ENCODE measurements around the gene CCDC93. TPM values are rescaled to one million over a fixed set of nuclear protein-coding genes. Genes with fewer than 3 reads are reported as not detected.
A peak's percentile ranks its signal among the peaks of the same experiment; 100 is the strongest.

CCDC93 gene
- total and polyA plus RNA-seq, 2 of the 4 experiments (the other 2 are of a cell fraction), result 8.1 to 17.2 TPM

DNA sequence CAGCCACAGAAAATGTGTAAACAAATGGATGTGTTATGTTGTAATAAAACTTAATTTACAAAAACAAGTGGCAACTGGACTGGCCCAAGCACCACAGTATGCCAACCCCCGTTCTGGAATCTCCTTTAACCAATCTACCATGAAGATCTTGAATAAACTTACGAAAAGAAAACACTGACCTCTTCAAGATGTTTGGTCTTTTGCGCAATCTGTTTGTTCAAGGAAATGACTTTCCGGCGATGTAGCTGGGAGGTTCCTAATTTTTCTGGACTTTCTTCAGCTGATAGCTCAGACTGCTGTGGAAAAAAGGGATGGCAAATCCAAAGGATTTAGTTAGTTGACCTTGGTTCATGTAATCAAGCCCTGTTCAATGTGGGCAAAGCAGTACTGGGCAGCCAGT lies 55.7 kb downstream of the CCDC93 start:
- Histone ChIP-seq H3K4me2 (ENCODE audit: low read depth, low read length) (no peak overlapping the region), H2AFZ (replicated peaks; ENCODE audit: low read length, poor library complexity) (no peak overlapping the region), H2AK9ac (replicated peaks; ENCODE audit: low read depth, low read length, poor library complexity) (no peak overlapping the region), H3K27me3 (ENCODE audit: control insufficient read depth, insufficient read depth, low read length) (no peaks in the 10 kb centered on the region), H4K20me1 (ENCODE audit: insufficient read depth, low read length) (no peaks in the 10 kb centered on the region), H3K79me1 (ENCODE audit: low read depth in 1 of 2, low read length in 2 of 2) (0 out of 4 replicates have a peak, but pooled peaks cover 0 to 4% of the 10 kb centered on the region in 2 experiments), H3K9me3 (ENCODE audit: control insufficient read depth, insufficient read depth, low read length) (no peaks in the 10 kb centered on the region), H3K14ac (replicated peaks; ENCODE audit: low read depth, low read length) (no peak overlapping the region), H3K9me1 (ENCODE audit: insufficient read depth, low read length) (peaks cover 6% of the 10 kb centered on the region; the same call in 1 of the 2 replicates), H2BK20ac (ENCODE audit: low read depth, low read length) (peak overlapping the region; percentile 71), H3K18ac (ENCODE audit: low read depth, low read length) (peak overlapping the region; percentile 61; the same call in 1 of the 2 replicates), H2BK5ac (ENCODE audit: low read depth, low read length, poor library complexity, severe bottlenecking) (no peak overlapping the region), H4K8ac (ENCODE audit: low read depth in 2 of 2, low read length in 2 of 2) (no peak overlapping the region), H3K9ac (ENCODE audit: low read depth, low read length) (no peak overlapping the region), H3K4me1 (ENCODE audit: control insufficient read depth, insufficient read depth, low read length) (peaks cover 5% of the 10 kb centered on the region), H4K91ac (ENCODE audit: insufficient read depth, low read depth, low read length) (no peak overlapping the region), H2BK120ac (ENCODE audit: low read depth, low read length) (no peak overlapping the region), H2BK15ac (ENCODE audit: low read depth, low read length) (no peak overlapping the region), H3K56ac (ENCODE audit: extremely low read depth, insufficient read depth, low read length) (no peak overlapping the region), H3K27ac (ENCODE audit: insufficient read depth, low read length) (peak overlapping the region; percentile 77; the same call in 1 of the 2 replicates), H3K36me3 (ENCODE audit: control insufficient read depth, insufficient read depth, low read length) (peaks cover 7% of the 10 kb centered on the region), H3K4me3 (ENCODE audit: insufficient read depth, low read depth, low read length) (no peak overlapping the region), H3K23ac (ENCODE audit: low read depth, low read length) (no peak overlapping the region; the same call in 1 of the 2 replicates), H2AK5ac (ENCODE audit: low read depth, low read length) (peak overlapping the region; percentile 7; the same call in 1 of the 2 replicates), H4K5ac (ENCODE audit: low read depth, low read length) (no peak overlapping the region; the same call in 1 of the 2 replicates), H3K4ac (ENCODE audit: low read depth, low read length) (peak overlapping the region; percentile 55; the same call in 1 of the 2 replicates)
- TF ChIP-seq NFE2L2 (IDR thresholded peaks at IDR 0.05; ENCODE audit: low read depth, low read length), result no peak
- no peak for TF ChIP-seq FOS (IDR thresholded peaks at IDR 0.05; ENCODE audit: low read depth, low read length)
- no peak for TF ChIP-seq RCOR1 (IDR thresholded peaks at IDR 0.05; ENCODE audit: insufficient replicate concordance, low read length)
- no peak for TF ChIP-seq SMC3 (IDR thresholded peaks at IDR 0.05; ENCODE audit: low read depth, low read length)
- TF ChIP-seq, protein P1, sequence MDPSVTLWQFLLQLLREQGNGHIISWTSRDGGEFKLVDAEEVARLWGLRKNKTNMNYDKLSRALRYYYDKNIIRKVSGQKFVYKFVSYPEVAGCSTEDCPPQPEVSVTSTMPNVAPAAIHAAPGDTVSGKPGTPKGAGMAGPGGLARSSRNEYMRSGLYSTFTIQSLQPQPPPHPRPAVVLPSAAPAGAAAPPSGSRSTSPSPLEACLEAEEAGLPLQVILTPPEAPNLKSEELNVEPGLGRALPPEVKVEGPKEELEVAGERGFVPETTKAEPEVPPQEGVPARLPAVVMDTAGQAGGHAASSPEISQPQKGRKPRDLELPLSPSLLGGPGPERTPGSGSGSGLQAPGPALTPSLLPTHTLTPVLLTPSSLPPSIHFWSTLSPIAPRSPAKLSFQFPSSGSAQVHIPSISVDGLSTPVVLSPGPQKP (IDR thresholded peaks at IDR 0.05; ENCODE audit: borderline replicate concordance, low read depth, low read length), result no peak
- no peak for TF ChIP-seq MAZ (IDR thresholded peaks at IDR 0.05; ENCODE audit: borderline replicate concordance, low read depth, low read length)
- TF ChIP-seq, protein P2, sequence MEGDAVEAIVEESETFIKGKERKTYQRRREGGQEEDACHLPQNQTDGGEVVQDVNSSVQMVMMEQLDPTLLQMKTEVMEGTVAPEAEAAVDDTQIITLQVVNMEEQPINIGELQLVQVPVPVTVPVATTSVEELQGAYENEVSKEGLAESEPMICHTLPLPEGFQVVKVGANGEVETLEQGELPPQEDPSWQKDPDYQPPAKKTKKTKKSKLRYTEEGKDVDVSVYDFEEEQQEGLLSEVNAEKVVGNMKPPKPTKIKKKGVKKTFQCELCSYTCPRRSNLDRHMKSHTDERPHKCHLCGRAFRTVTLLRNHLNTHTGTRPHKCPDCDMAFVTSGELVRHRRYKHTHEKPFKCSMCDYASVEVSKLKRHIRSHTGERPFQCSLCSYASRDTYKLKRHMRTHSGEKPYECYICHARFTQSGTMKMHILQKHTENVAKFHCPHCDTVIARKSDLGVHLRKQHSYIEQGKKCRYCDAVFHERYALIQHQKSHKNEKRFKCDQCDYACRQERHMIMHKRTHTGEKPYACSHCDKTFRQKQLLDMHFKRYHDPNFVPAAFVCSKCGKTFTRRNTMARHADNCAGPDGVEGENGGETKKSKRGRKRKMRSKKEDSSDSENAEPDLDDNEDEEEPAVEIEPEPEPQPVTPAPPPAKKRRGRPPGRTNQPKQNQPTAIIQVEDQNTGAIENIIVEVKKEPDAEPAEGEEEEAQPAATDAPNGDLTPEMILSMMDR (conservative IDR thresholded peaks at IDR 0.05; ENCODE audit: low read depth, low read length), result no peak
- TF ChIP-seq CEBPB (IDR thresholded peaks at IDR 0.05; ENCODE audit: low read depth, low read length), result peak; percentile 94
- TF ChIP-seq MAFK (IDR thresholded peaks at IDR 0.05; ENCODE audit: low read depth, low read length), result no peak
- WGBS, 2 experiments (ENCODE audit: extremely low coverage in 2 of 2, insufficient read length in 1 of 2), result 58% methylated on average over 2 of the region's 5 CpGs; no CpG with 5 or more reads in 1 of the 2 experiments
- DNase-seq (peak; percentile 69), ATAC-seq (ENCODE audit: low read depth) (peak; percentile 78)
- no TSS peak for BruUV-seq (replicated peaks)
- in situ Hi-C loops (cut with MboI; ENCODE audit: low sequenced_read_pairs) (no loop called here), dilution Hi-C loops (cut with HindIII; ENCODE audit: low sequenced_read_pairs, unreplicated experiment) (no loop called here), intact Hi-C loops (cut with micrococcal nuclease) (loop anchor here (5.0 kb wide), 1 partner anchor 44 kb away; no protein-coding TSS in a partner anchor)
- CTCF ChIA-PET, result interaction anchor here (0.5 kb wide), 1 partner anchor 23 kb away, joined by 4 read pairs; no protein-coding TSS in a partner anchor
- POLR2A ChIA-PET (ENCODE audit: unreplicated experiment), result no interaction called here

Data from IMR-90 (cell line).